PC-3 (cell line): ENCODE data around the gene PHF11.

Source experiments
- EZH2 ChIP-seq: fragments of 300-600 bp; sonication (generic); IDR thresholded peaks from one replicate; pipeline ENCODE4 v1.6.1; 2017; ENCODE audit warnings: antibody characterized with exemption, mild to moderate bottlenecking, low read length; ENCODE audit not compliant: unreplicated experiment
- EZH2phosphoT487 ChIP-seq: fragments of 300-600 bp; sonication (generic); IDR thresholded peaks from 2 replicates; pipeline ENCODE4 v1.6.1; 2018; ENCODE audit warnings: mild to moderate bottlenecking, antibody characterized with exemption, low read length, borderline replicate concordance
- TF ChIP-seq, protein P1 (sequence below): fragments of 300-600 bp; sonication (generic); conservative IDR thresholded peaks from 2 replicates; pipeline ENCODE4 v1.5.1; 2017; ENCODE audit warnings: antibody characterized with exemption, low read depth, mild to moderate bottlenecking, low read length

DNA sequence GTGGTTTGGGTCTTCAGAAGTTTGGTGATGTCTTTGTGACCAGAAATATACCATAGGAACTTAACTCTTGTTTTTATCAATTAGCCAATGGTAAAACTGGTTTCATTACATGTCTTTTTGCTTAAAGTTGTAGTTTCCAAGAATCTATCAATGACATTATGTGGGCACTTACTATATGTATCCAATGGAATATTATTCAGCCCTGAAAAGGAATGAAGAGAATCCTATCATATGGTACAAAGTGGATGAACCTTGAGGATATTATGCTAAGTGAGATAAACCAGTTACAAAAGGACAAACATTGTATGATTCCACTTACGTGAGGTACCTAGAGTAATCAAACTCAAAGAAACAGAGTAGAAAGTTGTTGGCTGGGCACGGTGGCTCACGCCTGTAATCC lies 63.3 kb downstream of the PHF11 start:
- TF ChIP-seq, protein P1, sequence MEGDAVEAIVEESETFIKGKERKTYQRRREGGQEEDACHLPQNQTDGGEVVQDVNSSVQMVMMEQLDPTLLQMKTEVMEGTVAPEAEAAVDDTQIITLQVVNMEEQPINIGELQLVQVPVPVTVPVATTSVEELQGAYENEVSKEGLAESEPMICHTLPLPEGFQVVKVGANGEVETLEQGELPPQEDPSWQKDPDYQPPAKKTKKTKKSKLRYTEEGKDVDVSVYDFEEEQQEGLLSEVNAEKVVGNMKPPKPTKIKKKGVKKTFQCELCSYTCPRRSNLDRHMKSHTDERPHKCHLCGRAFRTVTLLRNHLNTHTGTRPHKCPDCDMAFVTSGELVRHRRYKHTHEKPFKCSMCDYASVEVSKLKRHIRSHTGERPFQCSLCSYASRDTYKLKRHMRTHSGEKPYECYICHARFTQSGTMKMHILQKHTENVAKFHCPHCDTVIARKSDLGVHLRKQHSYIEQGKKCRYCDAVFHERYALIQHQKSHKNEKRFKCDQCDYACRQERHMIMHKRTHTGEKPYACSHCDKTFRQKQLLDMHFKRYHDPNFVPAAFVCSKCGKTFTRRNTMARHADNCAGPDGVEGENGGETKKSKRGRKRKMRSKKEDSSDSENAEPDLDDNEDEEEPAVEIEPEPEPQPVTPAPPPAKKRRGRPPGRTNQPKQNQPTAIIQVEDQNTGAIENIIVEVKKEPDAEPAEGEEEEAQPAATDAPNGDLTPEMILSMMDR = no peak
- TF ChIP-seq EZH2phosphoT487 (no peak), EZH2 (no peak)
